WTC11 (cell line): Measurements from ENCODE around the gene RGP1. TPM values are rescaled to one million over a fixed set of nuclear protein-coding genes. Genes with fewer than 3 reads are reported as not detected.

ENCODE experiments used
- ATAC-seq: fragments of 200-7000 bp; cut with Tn5 transposase; 2 replicates; pipeline ENCODE4 v1.10.0; 2021; ENCODE audit warnings: mild to moderate bottlenecking, moderate library complexity
- CTCF ChIA-PET: fragments of 300-600 bp; sonication (Branson Sonifier 250); formaldehyde crosslinking; loops from one replicate; lab custom pipeline; 2021; ENCODE audit warnings: antibody characterized with exemption; lab: Charles Lee
- POLR2A ChIA-PET: fragments of 350-600 bp; sonication (Branson Sonifier 250); formaldehyde crosslinking; loops from one replicate; lab custom pipeline; 2021; ENCODE audit warnings: antibody characterized with exemption; lab: Charles Lee
- DNase-seq: peaks from one replicate; pipeline ENCODE4 v3.0.0; 2021; ENCODE audit warnings: low spot score
- H3K27ac Mint-ChIP-seq: 2 replicates; pipeline ENCODE4 v1.8.0; 2021; ENCODE audit warnings: mixed read lengths
- H3K27me3 Mint-ChIP-seq: 2 replicates; pipeline ENCODE4 v1.8.0; 2021; ENCODE audit warnings: low read depth, mild to moderate bottlenecking, moderate library complexity, mixed read lengths
- H3K36me3 Mint-ChIP-seq: 2 replicates; pipeline ENCODE4 v1.8.0; 2021; ENCODE audit warnings: mixed read lengths
- H3K4me1 Mint-ChIP-seq: 2 replicates; pipeline ENCODE4 v1.8.0; 2022; ENCODE audit warnings: mixed read lengths
- H3K4me3 Mint-ChIP-seq: 2 replicates; pipeline ENCODE4 v1.8.0; 2021; ENCODE audit warnings: mild to moderate bottlenecking, moderate library complexity, mixed read lengths
- H3K9me3 Mint-ChIP-seq: 2 replicates; pipeline ENCODE4 v1.8.0; 2021; ENCODE audit warnings: mixed read lengths
- ATF1 ChIP-seq: sonication (generic); formaldehyde crosslinking; IDR thresholded peaks from 2 replicates; pipeline ENCODE4 v1.8.1; 2023; ENCODE audit warnings: mild to moderate bottlenecking, moderate library complexity, missing genetic modification reagents
- CREB1 ChIP-seq: sonication (generic); formaldehyde crosslinking; IDR thresholded peaks from 2 replicates; pipeline ENCODE4 v1.8.0; 2023; ENCODE audit warnings: mild to moderate bottlenecking, missing genetic modification reagents
- EMX1 ChIP-seq: fragments of 250-450 bp; sonication (Bioruptor Pico); IDR thresholded peaks from 2 replicates; pipeline ENCODE4 v1.8.0; 2021; ENCODE audit warnings: mild to moderate bottlenecking
- ETV6 ChIP-seq: sonication (generic); formaldehyde crosslinking; IDR thresholded peaks from 2 replicates; pipeline ENCODE4 v1.8.1; 2022; ENCODE audit warnings: mild to moderate bottlenecking, missing genetic modification reagents
- FOXP1 ChIP-seq: sonication (generic); formaldehyde crosslinking; IDR thresholded peaks from 2 replicates; pipeline ENCODE4 v1.8.0; 2022; ENCODE audit warnings: missing genetic modification reagents, mild to moderate bottlenecking, moderate library complexity, borderline replicate concordance
- GABPB1 ChIP-seq: sonication (generic); formaldehyde crosslinking; IDR thresholded peaks from 2 replicates; pipeline ENCODE4 v1.8.1; 2023; ENCODE audit warnings: mild to moderate bottlenecking, missing genetic modification reagents
- JAZF1 ChIP-seq: fragments of 250-450 bp; sonication (Bioruptor Pico); IDR thresholded peaks from 2 replicates; pipeline ENCODE4 v1.9.0; 2021; ENCODE audit warnings: moderate library complexity, mild to moderate bottlenecking, inconsistent platforms
- MYBL2 ChIP-seq: sonication (generic); formaldehyde crosslinking; IDR thresholded peaks from 2 replicates; pipeline ENCODE4 v1.8.1; 2023; ENCODE audit warnings: mild to moderate bottlenecking, moderate library complexity, missing genetic modification reagents
- RORB ChIP-seq: fragments of 250-450 bp; sonication (Bioruptor Pico); IDR thresholded peaks from 2 replicates; pipeline ENCODE4 v1.9.0; 2021; ENCODE audit warnings: mild to moderate bottlenecking
- SMAD3 ChIP-seq: sonication (generic); formaldehyde crosslinking; IDR thresholded peaks from 2 replicates; pipeline ENCODE4 v1.8.0; 2022; ENCODE audit warnings: missing genetic modification reagents, mild to moderate bottlenecking, borderline replicate concordance
- ZNF121 ChIP-seq: sonication (generic); formaldehyde crosslinking; IDR thresholded peaks from 2 replicates; pipeline ENCODE4 v1.8.0; 2023; ENCODE audit warnings: missing genetic modification reagents
- ZNF219 ChIP-seq: sonication (generic); formaldehyde crosslinking; IDR thresholded peaks from 2 replicates; pipeline ENCODE4 v1.8.0; 2023; ENCODE audit warnings: missing genetic modification reagents, mild to moderate bottlenecking, borderline replicate concordance
- ZNF317 ChIP-seq: sonication (generic); formaldehyde crosslinking; IDR thresholded peaks from 2 replicates; pipeline ENCODE4 v1.8.1; 2023; ENCODE audit warnings: low read depth, mild to moderate bottlenecking, moderate library complexity, missing genetic modification reagents, borderline replicate concordance
- ZNF416 ChIP-seq: fragments of 250-450 bp; sonication (Bioruptor Pico); IDR thresholded peaks from 2 replicates; pipeline ENCODE4 v1.9.0; 2021; ENCODE audit warnings: mild to moderate bottlenecking, inconsistent platforms
- total RNA-seq: library from RNA; stranded (reverse); gene quantifications from 3 replicates; pipeline ENCODE4 v1.2.3, GENCODE V29; 2021
- TF ChIP-seq, protein P1 (sequence below): sonication (generic); formaldehyde crosslinking; IDR thresholded peaks from 2 replicates; pipeline ENCODE4 v1.8.0; 2023; ENCODE audit warnings: missing genetic modification reagents, mild to moderate bottlenecking, borderline replicate concordance
- TF ChIP-seq, protein P2 (sequence below): fragments of 200-600 bp; IDR thresholded peaks from 2 replicates; pipeline ENCODE4 v1.8.0; 2022; ENCODE audit warnings: antibody characterized with exemption
- TF ChIP-seq, protein P3 (sequence below): fragments of 250-450 bp; sonication (Bioruptor Pico); IDR thresholded peaks from 2 replicates; pipeline ENCODE4 v1.8.0; 2021; ENCODE audit warnings: mild to moderate bottlenecking

The RGP1 gene
- total RNA-seq, 1 experiment from 2014 or later: 30.0 TPM

DNA sequence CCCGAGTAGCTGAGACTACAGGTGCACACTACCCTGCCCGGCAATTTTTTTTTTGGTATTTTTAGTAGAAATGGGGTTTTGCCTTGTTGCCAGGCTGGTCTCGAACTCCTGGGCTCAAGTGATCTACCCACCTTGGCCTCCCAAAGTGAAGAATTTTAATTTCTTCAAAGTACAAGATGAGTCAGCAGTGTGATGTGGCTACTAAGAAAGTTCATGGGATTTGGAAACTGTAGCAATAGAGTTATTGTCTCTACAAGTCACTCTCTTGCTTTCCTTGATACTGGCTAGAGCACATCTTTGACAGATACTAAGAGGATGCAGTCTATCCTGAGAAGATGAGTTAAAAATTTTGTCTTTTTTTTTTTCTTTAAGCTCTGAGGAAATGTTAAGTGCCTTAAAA, 15.0 kb upstream of the RGP1 start:
- ChIA-PET CTCF (no interaction called here), POLR2A (no interaction called here)
- H3K4me1 Mint-ChIP-seq: peaks cover 14% of the 10 kb centered on the region
- no peak overlapping the region for H3K4me3 Mint-ChIP-seq
- H3K27me3 Mint-ChIP-seq: no peaks in the 10 kb centered on the region
- DNase-seq (no peak), ATAC-seq (no peak)
- no peak for TF ChIP-seq MYBL2 (CRISPR knock-in tag)
- TF ChIP-seq ZNF416 (CRISPR knock-in tag): no peak
- TF ChIP-seq, protein P1, sequence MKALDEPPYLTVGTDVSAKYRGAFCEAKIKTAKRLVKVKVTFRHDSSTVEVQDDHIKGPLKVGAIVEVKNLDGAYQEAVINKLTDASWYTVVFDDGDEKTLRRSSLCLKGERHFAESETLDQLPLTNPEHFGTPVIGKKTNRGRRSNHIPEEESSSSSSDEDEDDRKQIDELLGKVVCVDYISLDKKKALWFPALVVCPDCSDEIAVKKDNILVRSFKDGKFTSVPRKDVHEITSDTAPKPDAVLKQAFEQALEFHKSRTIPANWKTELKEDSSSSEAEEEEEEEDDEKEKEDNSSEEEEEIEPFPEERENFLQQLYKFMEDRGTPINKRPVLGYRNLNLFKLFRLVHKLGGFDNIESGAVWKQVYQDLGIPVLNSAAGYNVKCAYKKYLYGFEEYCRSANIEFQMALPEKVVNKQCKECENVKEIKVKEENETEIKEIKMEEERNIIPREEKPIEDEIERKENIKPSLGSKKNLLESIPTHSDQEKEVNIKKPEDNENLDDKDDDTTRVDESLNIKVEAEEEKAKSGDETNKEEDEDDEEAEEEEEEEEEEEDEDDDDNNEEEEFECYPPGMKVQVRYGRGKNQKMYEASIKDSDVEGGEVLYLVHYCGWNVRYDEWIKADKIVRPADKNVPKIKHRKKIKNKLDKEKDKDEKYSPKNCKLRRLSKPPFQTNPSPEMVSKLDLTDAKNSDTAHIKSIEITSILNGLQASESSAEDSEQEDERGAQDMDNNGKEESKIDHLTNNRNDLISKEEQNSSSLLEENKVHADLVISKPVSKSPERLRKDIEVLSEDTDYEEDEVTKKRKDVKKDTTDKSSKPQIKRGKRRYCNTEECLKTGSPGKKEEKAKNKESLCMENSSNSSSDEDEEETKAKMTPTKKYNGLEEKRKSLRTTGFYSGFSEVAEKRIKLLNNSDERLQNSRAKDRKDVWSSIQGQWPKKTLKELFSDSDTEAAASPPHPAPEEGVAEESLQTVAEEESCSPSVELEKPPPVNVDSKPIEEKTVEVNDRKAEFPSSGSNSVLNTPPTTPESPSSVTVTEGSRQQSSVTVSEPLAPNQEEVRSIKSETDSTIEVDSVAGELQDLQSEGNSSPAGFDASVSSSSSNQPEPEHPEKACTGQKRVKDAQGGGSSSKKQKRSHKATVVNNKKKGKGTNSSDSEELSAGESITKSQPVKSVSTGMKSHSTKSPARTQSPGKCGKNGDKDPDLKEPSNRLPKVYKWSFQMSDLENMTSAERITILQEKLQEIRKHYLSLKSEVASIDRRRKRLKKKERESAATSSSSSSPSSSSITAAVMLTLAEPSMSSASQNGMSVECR (CRISPR knock-in tag): no peak
- TF ChIP-seq ZNF219 (CRISPR knock-in tag): no peak
- H3K36me3 Mint-ChIP-seq: peaks cover 40% of the 10 kb centered on the region
- no peaks in the 10 kb centered on the region for H3K9me3 Mint-ChIP-seq
- no peak overlapping the region for H3K27ac Mint-ChIP-seq

DNA sequence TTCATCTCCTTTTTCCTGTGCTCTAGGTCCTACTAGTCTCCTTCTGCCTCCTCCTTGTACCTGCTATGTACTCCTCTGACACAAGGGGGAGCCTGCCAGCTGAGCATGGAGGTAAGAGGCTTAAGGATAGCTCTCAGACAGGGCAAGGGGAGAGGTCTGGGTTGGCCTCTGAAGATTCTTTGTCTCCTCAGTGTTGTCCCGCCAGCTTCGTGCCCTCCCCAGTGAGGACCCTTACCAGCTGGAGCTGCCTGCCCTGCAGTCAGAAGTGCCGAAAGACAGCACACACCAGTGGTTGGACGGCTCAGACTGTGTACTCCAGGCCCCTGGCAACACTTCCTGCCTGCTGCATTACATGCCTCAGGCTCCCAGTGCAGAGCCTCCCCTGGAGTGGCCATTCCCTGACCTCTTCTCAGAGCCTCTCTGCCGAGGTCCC, 12.9 kb upstream of the RGP1 start:
- CTCF ChIA-PET: interaction anchor here (0.6 to 1.6 kb wide), 23 partner anchors 9 to 167 kb away, joined by 3 to 16 read pairs (median 5); partner anchors contain the start of genes ARHGEF39, CCDC107, FAM221B and GBA2
- TF ChIP-seq ETV6 (CRISPR knock-in tag) (0 out of 2 replicates have a peak, but pooled peaks have one; percentile 51), RORB (CRISPR knock-in tag) (no peak), ZNF121 (peak; percentile 50; the same call in 1 of the 2 replicates), ATF1 (no peak), FOXP1 (CRISPR knock-in tag) (no peak)
- TF ChIP-seq, protein P2, sequence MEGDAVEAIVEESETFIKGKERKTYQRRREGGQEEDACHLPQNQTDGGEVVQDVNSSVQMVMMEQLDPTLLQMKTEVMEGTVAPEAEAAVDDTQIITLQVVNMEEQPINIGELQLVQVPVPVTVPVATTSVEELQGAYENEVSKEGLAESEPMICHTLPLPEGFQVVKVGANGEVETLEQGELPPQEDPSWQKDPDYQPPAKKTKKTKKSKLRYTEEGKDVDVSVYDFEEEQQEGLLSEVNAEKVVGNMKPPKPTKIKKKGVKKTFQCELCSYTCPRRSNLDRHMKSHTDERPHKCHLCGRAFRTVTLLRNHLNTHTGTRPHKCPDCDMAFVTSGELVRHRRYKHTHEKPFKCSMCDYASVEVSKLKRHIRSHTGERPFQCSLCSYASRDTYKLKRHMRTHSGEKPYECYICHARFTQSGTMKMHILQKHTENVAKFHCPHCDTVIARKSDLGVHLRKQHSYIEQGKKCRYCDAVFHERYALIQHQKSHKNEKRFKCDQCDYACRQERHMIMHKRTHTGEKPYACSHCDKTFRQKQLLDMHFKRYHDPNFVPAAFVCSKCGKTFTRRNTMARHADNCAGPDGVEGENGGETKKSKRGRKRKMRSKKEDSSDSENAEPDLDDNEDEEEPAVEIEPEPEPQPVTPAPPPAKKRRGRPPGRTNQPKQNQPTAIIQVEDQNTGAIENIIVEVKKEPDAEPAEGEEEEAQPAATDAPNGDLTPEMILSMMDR: peak; percentile 55
- TF ChIP-seq, all 79 proteins: peak for 3
- Mint-ChIP-seq H3K4me3 (no peak overlapping the region), H3K27me3 (no peaks in the 10 kb centered on the region), H3K36me3 (peaks cover 52% of the 10 kb centered on the region), H3K4me1 (peaks cover 11% of the 10 kb centered on the region), H3K27ac (no peak overlapping the region), H3K9me3 (no peaks in the 10 kb centered on the region)
- DNase-seq: peak; percentile 78
- POLR2A ChIA-PET: interaction anchor here (0.5 kb wide), 2 partner anchors 10 to 24 kb away, joined by 3 read pairs; no protein-coding TSS in a partner anchor
- peak; percentile 44 for ATAC-seq

DNA sequence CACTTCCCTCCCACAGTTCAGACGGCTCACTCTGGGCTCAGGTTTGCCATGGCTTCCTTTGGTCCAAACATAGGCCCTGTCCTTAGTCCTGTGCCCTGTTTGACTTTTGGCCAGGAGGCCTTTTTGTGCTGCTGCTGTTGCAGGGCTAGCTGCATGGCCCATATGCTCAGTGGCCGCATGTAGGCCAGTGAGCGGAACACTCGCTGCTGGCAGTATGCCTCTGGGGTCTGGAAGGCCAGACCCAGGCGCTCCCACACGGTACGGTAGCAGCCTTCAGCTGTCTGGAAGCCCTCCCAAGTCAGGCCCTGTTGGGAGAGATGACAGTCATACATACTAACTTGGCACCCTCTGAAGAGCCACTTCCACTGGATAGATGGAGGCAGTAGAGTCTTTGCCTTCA, 11.9 kb upstream of the RGP1 start:
- Mint-ChIP-seq H3K4me1 (peaks cover 6% of the 10 kb centered on the region; the same call in 1 of the 2 replicates), H3K4me3 (no peak overlapping the region), H3K9me3 (no peaks in the 10 kb centered on the region), H3K27ac (no peak overlapping the region)
- ATAC-seq: no peak
- no peak for DNase-seq
- POLR2A ChIA-PET: no interaction called here
- TF ChIP-seq CREB1 (CRISPR knock-in tag): no peak
- TF ChIP-seq, all 79 proteins: peak for 0
- Mint-ChIP-seq H3K36me3 (peaks cover 59% of the 10 kb centered on the region), H3K27me3 (no peaks in the 10 kb centered on the region)
- CTCF ChIA-PET: interaction anchor here (0.9 to 1.4 kb wide), 2 partner anchors 11 to 38 kb away, joined by 3 to 5 read pairs; no protein-coding TSS in a partner anchor

DNA sequence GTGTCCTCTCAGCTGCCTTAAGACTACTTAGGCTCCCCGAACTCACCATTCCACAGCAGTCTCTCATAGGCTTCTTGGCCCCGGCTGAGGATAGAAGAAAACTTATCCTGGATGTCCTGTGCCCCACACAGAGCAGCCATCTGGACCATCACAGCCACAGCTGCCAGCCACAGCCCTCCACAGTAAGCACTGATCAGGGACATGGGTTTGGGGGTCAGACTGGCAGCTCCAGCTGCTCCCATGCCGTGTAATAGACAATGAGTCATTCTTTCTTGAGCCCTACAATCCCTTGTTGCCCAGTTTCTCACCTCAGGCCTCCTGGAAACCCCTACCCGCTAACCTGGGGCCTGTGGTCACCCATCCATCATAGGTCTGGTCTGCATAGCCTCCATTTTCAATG, 10.9 kb upstream of the RGP1 start:
- H3K9me3 Mint-ChIP-seq: no peaks in the 10 kb centered on the region
- H3K36me3 Mint-ChIP-seq: peaks cover 67% of the 10 kb centered on the region
- ATAC-seq: no peak
- no peak for DNase-seq
- H3K4me3 Mint-ChIP-seq: no peak overlapping the region
- CTCF ChIA-PET: interaction anchor here (1.4 kb wide), 1 partner anchor 37 kb away, joined by 3 read pairs; no protein-coding TSS in a partner anchor
- H3K4me1 Mint-ChIP-seq: peaks cover 3% of the 10 kb centered on the region; the same call in 1 of the 2 replicates
- POLR2A ChIA-PET: no interaction called here
- no peak overlapping the region for H3K27ac Mint-ChIP-seq
- no peaks in the 10 kb centered on the region for H3K27me3 Mint-ChIP-seq
- TF ChIP-seq ZNF317 (CRISPR knock-in tag): no peak
- TF ChIP-seq ZNF416 (CRISPR knock-in tag): no peak
- TF ChIP-seq JAZF1 (CRISPR knock-in tag): no peak
- no peak for TF ChIP-seq GABPB1 (CRISPR knock-in tag)
- no peak for TF ChIP-seq SMAD3
- TF ChIP-seq, protein P3, sequence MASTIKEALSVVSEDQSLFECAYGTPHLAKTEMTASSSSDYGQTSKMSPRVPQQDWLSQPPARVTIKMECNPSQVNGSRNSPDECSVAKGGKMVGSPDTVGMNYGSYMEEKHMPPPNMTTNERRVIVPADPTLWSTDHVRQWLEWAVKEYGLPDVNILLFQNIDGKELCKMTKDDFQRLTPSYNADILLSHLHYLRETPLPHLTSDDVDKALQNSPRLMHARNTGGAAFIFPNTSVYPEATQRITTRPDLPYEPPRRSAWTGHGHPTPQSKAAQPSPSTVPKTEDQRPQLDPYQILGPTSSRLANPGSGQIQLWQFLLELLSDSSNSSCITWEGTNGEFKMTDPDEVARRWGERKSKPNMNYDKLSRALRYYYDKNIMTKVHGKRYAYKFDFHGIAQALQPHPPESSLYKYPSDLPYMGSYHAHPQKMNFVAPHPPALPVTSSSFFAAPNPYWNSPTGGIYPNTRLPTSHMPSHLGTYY: no peak
- no peak for TF ChIP-seq EMX1 (CRISPR knock-in tag)
- TF ChIP-seq, protein P1 (CRISPR knock-in tag): no peak
